GM12892 (cell line): Measurements from ENCODE around the gene SNRNP70.

Experiments
- POLR2A ChIP-seq: IDR thresholded peaks from 2 replicates; pipeline ENCODE4 v1.6.1; 2011; ENCODE audit warnings: low read depth, low read length, control low read depth
- POLR2AphosphoS5 ChIP-seq: IDR thresholded peaks from 2 replicates; pipeline ENCODE4 v1.6.1; 2011; ENCODE audit warnings: low read depth, low read length, control low read depth

GRCh38 chr19:49059053-49059452, 26.2 kb upstream of the SNRNP70 start:
- TF ChIP-seq POLR2A (no peak), POLR2AphosphoS5 (no peak)
